WTC11 (cell line): ENCODE data around the gene SYNGR1. TPM values are rescaled to one million over a fixed set of nuclear protein-coding genes. Genes with fewer than 3 reads are reported as not detected.

Experiments
- ATAC-seq: fragments of 200-7000 bp; cut with Tn5 transposase; 2 replicates; pipeline ENCODE4 v1.10.0; 2021; ENCODE audit warnings: mild to moderate bottlenecking, moderate library complexity
- CTCF ChIA-PET: fragments of 300-600 bp; sonication (Branson Sonifier 250); formaldehyde crosslinking; loops from one replicate; lab custom pipeline; 2021; ENCODE audit warnings: antibody characterized with exemption; lab: Charles Lee
- POLR2A ChIA-PET: fragments of 350-600 bp; sonication (Branson Sonifier 250); formaldehyde crosslinking; loops from one replicate; lab custom pipeline; 2021; ENCODE audit warnings: antibody characterized with exemption; lab: Charles Lee
- DNase-seq: peaks from one replicate; pipeline ENCODE4 v3.0.0; 2021; ENCODE audit warnings: low spot score
- H3K27ac Mint-ChIP-seq: 2 replicates; pipeline ENCODE4 v1.8.0; 2021; ENCODE audit warnings: mixed read lengths
- H3K27me3 Mint-ChIP-seq: 2 replicates; pipeline ENCODE4 v1.8.0; 2021; ENCODE audit warnings: low read depth, mild to moderate bottlenecking, moderate library complexity, mixed read lengths
- H3K36me3 Mint-ChIP-seq: 2 replicates; pipeline ENCODE4 v1.8.0; 2021; ENCODE audit warnings: mixed read lengths
- H3K4me1 Mint-ChIP-seq: 2 replicates; pipeline ENCODE4 v1.8.0; 2022; ENCODE audit warnings: mixed read lengths
- H3K4me3 Mint-ChIP-seq: 2 replicates; pipeline ENCODE4 v1.8.0; 2021; ENCODE audit warnings: mild to moderate bottlenecking, moderate library complexity, mixed read lengths
- H3K9me3 Mint-ChIP-seq: 2 replicates; pipeline ENCODE4 v1.8.0; 2021; ENCODE audit warnings: mixed read lengths
- ATF1 ChIP-seq: sonication (generic); formaldehyde crosslinking; IDR thresholded peaks from 2 replicates; pipeline ENCODE4 v1.8.1; 2023; ENCODE audit warnings: mild to moderate bottlenecking, moderate library complexity, missing genetic modification reagents
- CTCF ChIP-seq: fragments of 200-600 bp; IDR thresholded peaks from 2 replicates; pipeline ENCODE4 v1.8.0; 2022; ENCODE audit warnings: antibody characterized with exemption
- EMX1 ChIP-seq: fragments of 250-450 bp; sonication (Bioruptor Pico); IDR thresholded peaks from 2 replicates; pipeline ENCODE4 v1.8.0; 2021; ENCODE audit warnings: mild to moderate bottlenecking
- GTF2I ChIP-seq: fragments of 250-450 bp; sonication (Bioruptor Pico); conservative IDR thresholded peaks from 2 replicates; pipeline ENCODE4 v1.4.0; 2021; ENCODE audit warnings: mild to moderate bottlenecking
- JAZF1 ChIP-seq: fragments of 250-450 bp; sonication (Bioruptor Pico); IDR thresholded peaks from 2 replicates; pipeline ENCODE4 v1.9.0; 2021; ENCODE audit warnings: moderate library complexity, mild to moderate bottlenecking, inconsistent platforms
- PRRX2 ChIP-seq: fragments of 250-450 bp; sonication (Bioruptor Pico); IDR thresholded peaks from 2 replicates; pipeline ENCODE4 v1.8.0; 2021; ENCODE audit warnings: mild to moderate bottlenecking
- ZBTB21 ChIP-seq: sonication (generic); formaldehyde crosslinking; IDR thresholded peaks from 2 replicates; pipeline ENCODE4 v1.8.1; 2023; ENCODE audit warnings: mild to moderate bottlenecking, missing genetic modification reagents, borderline replicate concordance
- ZNF138 ChIP-seq: sonication (generic); formaldehyde crosslinking; conservative IDR thresholded peaks from 2 replicates; pipeline ENCODE4 v1.8.1; 2022; ENCODE audit warnings: mild to moderate bottlenecking, moderate library complexity, missing genetic modification reagents
- ZNF263 ChIP-seq: sonication (generic); formaldehyde crosslinking; IDR thresholded peaks from 2 replicates; pipeline ENCODE4 v1.8.1; 2022; ENCODE audit warnings: low read depth, mild to moderate bottlenecking, moderate library complexity, missing genetic modification reagents
- ZNF281 ChIP-seq: sonication (generic); formaldehyde crosslinking; IDR thresholded peaks from 2 replicates; pipeline ENCODE4 v1.8.0; 2023; ENCODE audit warnings: mild to moderate bottlenecking, missing genetic modification reagents
- ZNF425 ChIP-seq: fragments of 250-450 bp; sonication (Bioruptor Pico); conservative IDR thresholded peaks from 2 replicates; pipeline ENCODE4 v1.9.0; 2021; ENCODE audit warnings: mild to moderate bottlenecking
- ZNF671 ChIP-seq: fragments of 250-450 bp; sonication (Bioruptor Pico); IDR thresholded peaks from 2 replicates; pipeline ENCODE4 v1.8.0; 2021; ENCODE audit warnings: mild to moderate bottlenecking
- total RNA-seq: library from RNA; stranded (reverse); gene quantifications from 3 replicates; pipeline ENCODE4 v1.2.3, GENCODE V29; 2021
- TF ChIP-seq, protein P1 (sequence below): fragments of 250-450 bp; sonication (Bioruptor Pico); IDR thresholded peaks from 2 replicates; pipeline ENCODE4 v1.8.0; 2021; ENCODE audit warnings: mild to moderate bottlenecking

Gene SYNGR1
- total RNA-seq, 1 experiment from 2014 or later, result 35.3 TPM

DNA sequence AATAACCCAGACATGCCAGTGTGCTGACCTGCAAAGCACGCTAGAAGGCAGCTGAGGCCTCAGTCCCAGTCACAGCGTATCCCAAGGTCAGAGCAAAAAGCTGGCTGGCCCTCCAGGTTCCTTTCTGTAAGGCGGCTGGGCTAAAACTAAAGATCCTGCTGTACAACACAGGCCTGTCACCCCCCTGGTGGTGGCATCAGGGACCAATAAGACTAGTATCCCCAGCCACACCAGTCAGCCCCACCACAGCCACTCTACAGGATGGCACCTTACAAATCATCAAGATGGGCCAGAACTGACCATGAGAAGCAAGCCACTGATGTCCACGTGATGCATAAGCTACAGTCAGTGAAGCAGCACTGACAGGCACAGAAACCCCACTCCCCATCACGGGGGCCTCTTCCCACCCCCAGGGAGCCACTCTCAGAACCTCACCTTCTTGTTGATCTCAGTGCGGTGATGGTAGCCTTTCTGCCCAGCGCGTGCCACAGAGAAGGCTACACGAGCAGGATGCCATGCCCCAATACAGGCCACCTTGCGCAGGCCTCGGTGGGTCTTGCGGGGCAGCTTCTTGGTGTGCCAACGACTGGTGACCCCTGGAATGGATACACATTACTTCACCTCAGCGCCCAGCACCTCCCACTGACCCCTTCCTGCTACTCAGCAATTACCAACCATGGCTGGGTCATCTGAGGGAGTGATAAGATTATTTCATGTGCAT lies 35.4 kb upstream of the SYNGR1 start (continued):
- no peak for TF ChIP-seq ZNF281 (CRISPR knock-in tag)
- TF ChIP-seq JAZF1 (CRISPR knock-in tag), result no peak
- no peak for TF ChIP-seq ZNF425
- no peak for TF ChIP-seq GTF2I (CRISPR knock-in tag)
- TF ChIP-seq ZNF263 (CRISPR knock-in tag), result no peak
- TF ChIP-seq ZBTB21 (CRISPR knock-in tag), result no peak
- TF ChIP-seq ZNF671 (CRISPR knock-in tag), result peak; percentile 11; the same call in 1 of the 2 replicates

DNA sequence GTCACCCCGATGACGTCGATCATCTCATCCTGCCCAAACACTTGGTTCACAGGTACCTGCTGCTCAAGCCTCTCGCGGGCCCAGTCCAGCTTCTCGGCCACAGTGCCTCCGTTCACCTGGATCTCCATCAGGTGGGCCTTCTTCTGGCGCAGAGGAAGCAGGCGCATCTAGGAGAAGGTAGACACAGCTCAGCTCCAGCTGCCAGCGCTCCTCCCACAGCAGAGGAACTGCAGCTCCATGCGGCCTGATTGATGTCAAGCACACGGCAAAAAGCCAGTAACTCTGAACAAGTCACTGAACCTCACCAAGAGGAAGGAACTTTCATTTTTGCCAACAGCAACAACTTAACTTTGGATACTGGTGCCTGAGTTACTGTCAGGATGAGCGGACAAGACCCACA lies 34.4 kb upstream of the SYNGR1 start:
- Mint-ChIP-seq H3K27ac (peak overlapping the region; percentile 80), H3K4me1 (peaks cover 57% of the 10 kb centered on the region), H3K4me3 (peak overlapping the region; percentile 99), H3K36me3 (peaks cover 82% of the 10 kb centered on the region), H3K27me3 (peaks cover 4% of the 10 kb centered on the region; the same call in 1 of the 2 replicates), H3K9me3 (no peaks in the 10 kb centered on the region)
- DNase-seq (no peak), ATAC-seq (no peak)
- CTCF ChIA-PET, result interaction anchor here (0.8 to 3.1 kb wide), 4 partner anchors 9 to 69 kb away, joined by 3 to 24 read pairs (median 4); no protein-coding TSS in a partner anchor
- TF ChIP-seq PRRX2, result 0 out of 2 replicates have a peak, but pooled peaks have one; percentile 12
- 0 out of 2 replicates have a peak, but pooled peaks have one; percentile 32 for TF ChIP-seq ATF1 (CRISPR knock-in tag)
- TF ChIP-seq, protein P1, sequence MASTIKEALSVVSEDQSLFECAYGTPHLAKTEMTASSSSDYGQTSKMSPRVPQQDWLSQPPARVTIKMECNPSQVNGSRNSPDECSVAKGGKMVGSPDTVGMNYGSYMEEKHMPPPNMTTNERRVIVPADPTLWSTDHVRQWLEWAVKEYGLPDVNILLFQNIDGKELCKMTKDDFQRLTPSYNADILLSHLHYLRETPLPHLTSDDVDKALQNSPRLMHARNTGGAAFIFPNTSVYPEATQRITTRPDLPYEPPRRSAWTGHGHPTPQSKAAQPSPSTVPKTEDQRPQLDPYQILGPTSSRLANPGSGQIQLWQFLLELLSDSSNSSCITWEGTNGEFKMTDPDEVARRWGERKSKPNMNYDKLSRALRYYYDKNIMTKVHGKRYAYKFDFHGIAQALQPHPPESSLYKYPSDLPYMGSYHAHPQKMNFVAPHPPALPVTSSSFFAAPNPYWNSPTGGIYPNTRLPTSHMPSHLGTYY (CRISPR knock-in tag), result peak; percentile 55; the same call in 1 of the 2 replicates
- no peak for TF ChIP-seq ZNF138
- POLR2A ChIA-PET, result interaction anchor here (0.5 to 1.7 kb wide), 3 partner anchors 15 to 65 kb away, joined by 3 to 4 read pairs (median 3); no protein-coding TSS in a partner anchor

DNA sequence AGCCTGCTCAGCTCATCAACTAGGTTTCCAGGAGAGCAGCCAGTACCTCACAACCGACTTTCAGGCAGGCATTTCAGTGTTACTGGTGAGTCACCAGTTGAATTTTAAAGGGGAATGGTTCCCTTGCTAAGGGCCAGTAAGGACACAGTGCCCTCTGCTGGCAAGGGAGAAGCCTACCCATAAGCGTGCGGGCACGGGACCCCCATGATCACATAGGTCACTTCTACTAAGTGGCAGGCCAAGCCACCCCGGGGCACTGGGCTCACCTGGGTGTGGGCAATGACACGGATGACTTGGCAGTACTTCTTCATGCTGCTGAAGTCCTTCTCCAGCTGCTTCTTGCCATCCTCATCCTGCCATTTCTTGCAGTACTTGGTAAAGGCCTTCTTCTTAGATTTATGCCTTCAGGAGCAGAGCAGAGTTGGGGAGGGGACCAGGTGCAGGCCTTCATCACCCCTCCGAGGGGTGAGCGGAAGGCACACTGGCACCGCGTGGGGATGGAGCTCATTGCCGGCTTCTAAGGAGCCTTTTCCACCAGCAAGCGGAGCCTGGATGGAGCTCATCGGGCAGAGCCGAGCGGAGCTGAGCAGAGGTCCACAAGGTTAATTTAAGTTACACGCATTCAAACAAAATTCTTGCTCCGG lies 33.2 kb upstream of the SYNGR1 start:
- ChIA-PET CTCF (interaction anchor here (0.6 to 3.1 kb wide), 15 partner anchors 10 to 207 kb away, joined by 3 to 24 read pairs (median 4); partner anchors contain the start of gene ATF4), POLR2A (interaction anchor here (1.7 to 1.8 kb wide), 2 partner anchors 67 to 102 kb away, joined by 4 to 5 read pairs; no protein-coding TSS in a partner anchor)
- peaks cover 79% of the 10 kb centered on the region for H3K36me3 Mint-ChIP-seq
- DNase-seq, result peak; percentile 77
- ATAC-seq, result peak; percentile 8
- peak overlapping the region; percentile 99 for H3K4me3 Mint-ChIP-seq
- peak overlapping the region; percentile 100 for H3K27ac Mint-ChIP-seq
- no peaks in the 10 kb centered on the region for H3K9me3 Mint-ChIP-seq
- TF ChIP-seq CTCF, result peak; percentile 24; the same call in 1 of the 2 replicates
- TF ChIP-seq EMX1 (CRISPR knock-in tag), result peak; percentile 61; the same call in 1 of the 2 replicates
- TF ChIP-seq, protein P1 (CRISPR knock-in tag), result no peak
- TF ChIP-seq ZNF671 (CRISPR knock-in tag), result 0 out of 2 replicates have a peak, but pooled peaks have one; percentile 43
- peaks cover 59% of the 10 kb centered on the region for H3K4me1 Mint-ChIP-seq
- peaks cover 4% of the 10 kb centered on the region; the same call in 1 of the 2 replicates for H3K27me3 Mint-ChIP-seq
